Measurements from ENCODE around the gene GLTP. TPM values are rescaled to one million over a fixed set of nuclear protein-coding genes. Genes with fewer than 3 reads are reported as not detected.

Gene GLTP
- total and polyA plus RNA-seq, 2 experiments from 2014 or later, result 92.8 to 96.5 TPM

- Histone ChIP-seq H3K9me2 (ENCODE audit: insufficient read depth) (no peaks in the 10 kb centered on the region), H3K36me3 (ENCODE audit: low read depth) (peaks cover 1% of the 10 kb centered on the region; the same call in 1 of the 2 replicates), H3K9me3 (ENCODE audit: low read depth) (no peaks in the 10 kb centered on the region), H2AFZ (no peak overlapping the region), H3K4me1 (ENCODE audit: insufficient read depth) (no peaks in the 10 kb centered on the region), H3F3A (ENCODE audit: insufficient read depth) (peaks cover 5% of the 10 kb centered on the region; the same call in 1 of the 2 replicates), H3K4me3 (no peak overlapping the region), H3K79me2 (ENCODE audit: insufficient read depth) (no peaks in the 10 kb centered on the region), H3K27ac (no peak overlapping the region), H3K4me2 (ENCODE audit: unreplicated experiment) (no peak overlapping the region), H3K27me3 (replicated peaks; ENCODE audit: insufficient read depth) (no peaks in the 10 kb centered on the region), H3K9ac (no peak overlapping the region), H4K20me1 (ENCODE audit: insufficient read depth) (no peaks in the 10 kb centered on the region)
- in situ Hi-C loops (cut with MboI), result no loop called here
- no peak for TF ChIP-seq EZH2 (IDR thresholded peaks at IDR 0.05; ENCODE audit: insufficient read depth, poor library complexity, severe bottlenecking)
- no peak for TF ChIP-seq EZH2phosphoT487 (IDR thresholded peaks at IDR 0.05; ENCODE audit: insufficient read depth, low read depth)
- no peak for DNase-seq
- WGBS, 2 experiments (ENCODE audit: low coverage in 1 of 2, low lambda C conversion rate in 2 of 2, missing lambda C conversion rate in 2 of 2), result 84 to 88% methylated on average over 11 of the region's 11 CpGs
These were observed 46.3 kb upstream of the GLTP start for GRCh38 chr12:109926488-109927210.

GRCh38 chr12:109926016-109926415 lies 45.7 kb upstream of the GLTP start:
- Histone ChIP-seq H3K27me3 (replicated peaks; ENCODE audit: insufficient read depth) (no peaks in the 10 kb centered on the region), H2AFZ (no peak overlapping the region), H3K9me2 (ENCODE audit: insufficient read depth) (no peaks in the 10 kb centered on the region), H3K4me2 (ENCODE audit: unreplicated experiment) (no peak overlapping the region), H3K9ac (no peak overlapping the region), H3K9me3 (ENCODE audit: low read depth) (no peaks in the 10 kb centered on the region), H3K79me2 (ENCODE audit: insufficient read depth) (no peaks in the 10 kb centered on the region), H3K36me3 (ENCODE audit: low read depth) (no peaks in the 10 kb centered on the region; the same call in 1 of the 2 replicates), H3K4me1 (ENCODE audit: insufficient read depth) (no peaks in the 10 kb centered on the region), H3F3A (ENCODE audit: insufficient read depth) (peaks cover 5% of the 10 kb centered on the region; the same call in 1 of the 2 replicates), H3K27ac (no peak overlapping the region), H4K20me1 (ENCODE audit: insufficient read depth) (no peaks in the 10 kb centered on the region), H3K4me3 (no peak overlapping the region)
- in situ Hi-C loops (cut with MboI), result no loop called here
- WGBS, 2 experiments (ENCODE audit: low coverage in 1 of 2, low lambda C conversion rate in 2 of 2, missing lambda C conversion rate in 2 of 2), result 94 to 100% methylated on average over 7 to 8 of the region's 8 CpGs
- no peak for DNase-seq
- TF ChIP-seq EZH2 (IDR thresholded peaks at IDR 0.05; ENCODE audit: insufficient read depth, poor library complexity, severe bottlenecking) (no peak), EZH2phosphoT487 (IDR thresholded peaks at IDR 0.05; ENCODE audit: insufficient read depth, low read depth) (no peak)

- Histone ChIP-seq H3F3A (ENCODE audit: insufficient read depth) (peaks cover 5% of the 10 kb centered on the region; the same call in 1 of the 2 replicates), H3K36me3 (ENCODE audit: low read depth) (no peaks in the 10 kb centered on the region), H3K9me2 (ENCODE audit: insufficient read depth) (no peaks in the 10 kb centered on the region), H4K20me1 (ENCODE audit: insufficient read depth) (no peaks in the 10 kb centered on the region), H3K9ac (no peak overlapping the region), H3K27ac (no peak overlapping the region), H3K4me1 (ENCODE audit: insufficient read depth) (no peaks in the 10 kb centered on the region), H3K79me2 (ENCODE audit: insufficient read depth) (no peaks in the 10 kb centered on the region), H2AFZ (no peak overlapping the region), H3K27me3 (replicated peaks; ENCODE audit: insufficient read depth) (no peaks in the 10 kb centered on the region), H3K4me3 (no peak overlapping the region), H3K9me3 (ENCODE audit: low read depth) (no peaks in the 10 kb centered on the region), H3K4me2 (ENCODE audit: unreplicated experiment) (no peak overlapping the region)
- in situ Hi-C loops (cut with MboI), result no loop called here
- TF ChIP-seq EZH2phosphoT487 (IDR thresholded peaks at IDR 0.05; ENCODE audit: insufficient read depth, low read depth) (no peak), EZH2 (IDR thresholded peaks at IDR 0.05; ENCODE audit: insufficient read depth, poor library complexity, severe bottlenecking) (no peak)
- no peak for DNase-seq
- WGBS, 2 experiments (ENCODE audit: low coverage in 1 of 2, low lambda C conversion rate in 2 of 2, missing lambda C conversion rate in 2 of 2), result 69 to 72% methylated on average over 18 to 20 of the region's 20 CpGs
These were observed 45.0 kb upstream of the GLTP start for GRCh38 chr12:109925185-109925840.

- H3K9ac ChIP-seq, result no peak overlapping the region
- H3K9me3 ChIP-seq (ENCODE audit: low read depth), result no peaks in the 10 kb centered on the region
- no peak overlapping the region for H3K27ac ChIP-seq
- no peaks in the 10 kb centered on the region for H3K27me3 ChIP-seq (replicated peaks; ENCODE audit: insufficient read depth)
- H3K4me3 ChIP-seq, result no peak overlapping the region
- WGBS, 2 experiments (ENCODE audit: low coverage in 1 of 2, low lambda C conversion rate in 2 of 2, missing lambda C conversion rate in 2 of 2), result 76 to 78% methylated on average over 14 to 17 of the region's 17 CpGs
- no peaks in the 10 kb centered on the region for H3K36me3 ChIP-seq (ENCODE audit: low read depth)
- no peaks in the 10 kb centered on the region for H4K20me1 ChIP-seq (ENCODE audit: insufficient read depth)
- TF ChIP-seq EZH2phosphoT487 (IDR thresholded peaks at IDR 0.05; ENCODE audit: insufficient read depth, low read depth), result no peak
- no peak for TF ChIP-seq EZH2 (IDR thresholded peaks at IDR 0.05; ENCODE audit: insufficient read depth, poor library complexity, severe bottlenecking)
- no peak for DNase-seq
- H3K79me2 ChIP-seq (ENCODE audit: insufficient read depth), result no peaks in the 10 kb centered on the region
- peaks cover 5% of the 10 kb centered on the region; the same call in 1 of the 2 replicates for H3F3A ChIP-seq (ENCODE audit: insufficient read depth)
- H3K4me2 ChIP-seq (ENCODE audit: unreplicated experiment), result no peak overlapping the region
- no peaks in the 10 kb centered on the region for H3K4me1 ChIP-seq (ENCODE audit: insufficient read depth)
- H3K9me2 ChIP-seq (ENCODE audit: insufficient read depth), result no peaks in the 10 kb centered on the region
- in situ Hi-C loops (cut with MboI), result no loop called here
- no peak overlapping the region for H2AFZ ChIP-seq
These were observed 43.3 kb upstream of the GLTP start for GRCh38 chr12:109923481-109924245.
